Ovary (tissue), 9 donors: Measurements from ENCODE around the gene HEATR9. TPM values are rescaled to one million over a fixed set of nuclear protein-coding genes. Genes with fewer than 3 reads are reported as not detected.

Experiments used
- DNase-seq, 5 donors: peaks; one replicate each; pipeline ENCODE4 v3.0.0-alpha.2; 2019 to 2020
- H3K27ac ChIP-seq, 2 donors: fragments of 200-600 bp; one replicate each; pipeline versions ENCODE4 v1.5.1 to v1.8.0; 2019 to 2022
- H3K27me3 ChIP-seq: fragments of 200-600 bp; one replicate; pipeline ENCODE4 v1.8.0; 2022
- H3K36me3 ChIP-seq: fragments of 200-600 bp; sonication (generic); one replicate; pipeline ENCODE4 v1.5.1; 2019
- H3K4me1 ChIP-seq: one replicate; pipeline ENCODE4 v1.8.1; 2013; ENCODE audit warnings: mild to moderate bottlenecking, moderate library complexity; ENCODE audit not compliant: insufficient read depth
- H3K4me3 ChIP-seq: fragments of 200-600 bp; sonication (generic); one replicate; pipeline ENCODE4 v1.5.1; 2017
- H3K9me3 ChIP-seq, 2 donors: fragments of 200-600 bp in 1 of 2; sonication (generic) in 1 of 2; one replicate each; pipeline versions ENCODE4 v1.5.1 to v1.8.1; 2013 to 2019; ENCODE audit warnings: mild to moderate bottlenecking in 1 of 2, moderate library complexity in 1 of 2
- EP300 ChIP-seq: sonication (generic); formaldehyde crosslinking; IDR thresholded peaks from one replicate; pipeline ENCODE4 v1.6.1; 2017; ENCODE audit warnings: antibody characterized with exemption
- POLR2A ChIP-seq: fragments of 450-650 bp; IDR thresholded peaks from one replicate; pipeline ENCODE4 v1.6.1; 2017; ENCODE audit warnings: antibody characterized with exemption, mild to moderate bottlenecking, moderate library complexity
- WGBS, 3 donors: extraction: QIAGEN DNeasy Blood & Tissue Kit in 1 of 3; methylation state at CpG; one replicate each; pipeline versions ENCODE4 v1.1.5 to v1.1.7; 2013 to 2017; 5-methylcytosine and 5-hydroxymethylcytosine counted together
- intact Hi-C, 4 donors: fragments of 100-400 bp; cut with DNase I; formaldehyde crosslinking; loops; one replicate each; pipeline versions ENCODE4 v1.11.0 to v1.15.1; 2022 to 2023
- polyA plus RNA-seq, 2 donors: library from polyadenylated mRNA; stranded (reverse); fragments of 200-250 nt in 1 of 2; fragments of 350-450 nt in 1 of 2; fragmentation: Illumina TruSeq in 1 of 2; extraction: RNeasy Lipid Tissue Mini Kit (QIAGEN cat#74804) in 1 of 2; gene quantifications; one replicate each; pipeline ENCODE4 v1.2.3, GENCODE V29; 2013 to 2014
- total RNA-seq, 7 donors: library from RNA; depleted of rRNA in 2 of 7; stranded (reverse); fragments of >200 nt in 2 of 7; fragmentation: NEBNext Ultra II Directional in 3 of 7; extraction: Animal tissue kit (Norgen Biotek cat#: 25700) in 3 of 7; gene quantifications; one replicate each; pipeline versions ENCODE4 v1.1.0 to v1.2.4, GENCODE V29; 2016 to 2023
- TF ChIP-seq, protein P1 (sequence below), 3 donors: fragments of 450-650 bp in 2 of 3; fragments of 200-600 bp in 1 of 3; IDR thresholded peaks; one replicate each; pipeline versions ENCODE4 v1.5.1 to v1.8.0; 2016 to 2022; ENCODE audit warnings: antibody characterized with exemption in 3 of 3, mild to moderate bottlenecking in 1 of 3
- donor health status: DM: no; HTN: no; CAD: no; lungs with moderate emphysema.
- donor health status: DM: no; HTN: no; CAD: no.
- donor health status: Bipolar disorder and iron deficiency.
- donor health status: DM: yes; HTN: yes; CAD: no.
- donor health status: DM: no; HTN: no; CAD: no.
- donor health status: DM: yes; HTN: yes; CAD: no.

The HEATR9 gene
- total and polyA plus RNA-seq, 9 donors, result 0.18 TPM; not detected in 8

DNA sequence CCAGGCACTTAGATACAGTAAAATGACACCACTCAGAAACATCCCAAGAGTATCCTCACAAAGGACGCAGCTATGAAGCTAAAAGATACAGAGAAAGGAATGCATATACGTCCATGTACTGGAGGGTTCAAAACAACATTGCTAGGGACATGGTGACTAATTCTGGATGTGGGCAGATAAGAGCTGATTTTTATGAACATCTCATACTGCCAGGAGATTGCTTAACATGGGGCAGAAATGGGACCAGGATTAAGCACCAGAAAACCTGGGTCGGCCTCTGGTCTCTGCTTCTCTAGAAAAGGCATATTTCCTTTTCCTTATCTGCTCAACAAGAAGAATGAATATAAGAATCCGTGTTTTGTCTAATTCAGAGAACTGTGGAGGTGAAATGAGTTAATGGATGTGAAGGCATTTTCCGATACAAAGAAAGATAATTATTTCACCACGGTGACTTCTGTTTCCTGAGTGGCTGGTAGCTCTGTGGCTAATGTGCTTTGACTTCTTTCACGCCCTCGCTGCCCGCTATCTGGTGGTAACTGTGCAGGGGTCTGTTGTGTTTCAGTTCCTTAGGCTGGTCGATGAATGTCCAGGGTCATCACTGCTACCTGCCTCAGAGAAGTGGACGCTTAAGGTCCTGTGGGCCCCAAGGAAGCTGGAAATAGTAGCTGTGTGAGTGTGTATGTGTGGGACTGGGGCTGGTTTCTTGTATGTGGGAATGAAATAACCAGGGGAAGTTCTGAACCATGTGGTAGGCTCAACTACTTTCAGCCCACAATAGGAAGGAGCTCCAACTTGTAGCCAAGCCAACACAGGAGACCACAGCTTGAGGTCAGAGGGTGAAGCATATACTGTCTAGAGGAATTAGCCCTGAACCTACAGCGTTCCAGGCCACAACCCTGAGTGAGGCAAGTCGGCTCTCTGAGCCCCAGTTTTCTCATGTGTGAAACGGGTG is 27.2 kb upstream of the HEATR9 start:
- intact Hi-C loops, result no loop called here
- Histone ChIP-seq H3K9me3 (no peaks in the 10 kb centered on the region), H3K27me3 (no peaks in the 10 kb centered on the region), H3K27ac (no peak overlapping the region), H3K4me3 (no peak overlapping the region), H3K36me3 (no peaks in the 10 kb centered on the region), H3K4me1 (peaks cover 2% of the 10 kb centered on the region)
- DNase-seq, result no peak
- TF ChIP-seq POLR2A (no peak), EP300 (no peak)
- TF ChIP-seq, protein P1, sequence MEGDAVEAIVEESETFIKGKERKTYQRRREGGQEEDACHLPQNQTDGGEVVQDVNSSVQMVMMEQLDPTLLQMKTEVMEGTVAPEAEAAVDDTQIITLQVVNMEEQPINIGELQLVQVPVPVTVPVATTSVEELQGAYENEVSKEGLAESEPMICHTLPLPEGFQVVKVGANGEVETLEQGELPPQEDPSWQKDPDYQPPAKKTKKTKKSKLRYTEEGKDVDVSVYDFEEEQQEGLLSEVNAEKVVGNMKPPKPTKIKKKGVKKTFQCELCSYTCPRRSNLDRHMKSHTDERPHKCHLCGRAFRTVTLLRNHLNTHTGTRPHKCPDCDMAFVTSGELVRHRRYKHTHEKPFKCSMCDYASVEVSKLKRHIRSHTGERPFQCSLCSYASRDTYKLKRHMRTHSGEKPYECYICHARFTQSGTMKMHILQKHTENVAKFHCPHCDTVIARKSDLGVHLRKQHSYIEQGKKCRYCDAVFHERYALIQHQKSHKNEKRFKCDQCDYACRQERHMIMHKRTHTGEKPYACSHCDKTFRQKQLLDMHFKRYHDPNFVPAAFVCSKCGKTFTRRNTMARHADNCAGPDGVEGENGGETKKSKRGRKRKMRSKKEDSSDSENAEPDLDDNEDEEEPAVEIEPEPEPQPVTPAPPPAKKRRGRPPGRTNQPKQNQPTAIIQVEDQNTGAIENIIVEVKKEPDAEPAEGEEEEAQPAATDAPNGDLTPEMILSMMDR (IDR thresholded peaks at IDR 0.05), result no peak
- WGBS, 3 donors, result 76 to 83% (median 81%) methylated on average over 14 of the region's 14 CpGs

DNA sequence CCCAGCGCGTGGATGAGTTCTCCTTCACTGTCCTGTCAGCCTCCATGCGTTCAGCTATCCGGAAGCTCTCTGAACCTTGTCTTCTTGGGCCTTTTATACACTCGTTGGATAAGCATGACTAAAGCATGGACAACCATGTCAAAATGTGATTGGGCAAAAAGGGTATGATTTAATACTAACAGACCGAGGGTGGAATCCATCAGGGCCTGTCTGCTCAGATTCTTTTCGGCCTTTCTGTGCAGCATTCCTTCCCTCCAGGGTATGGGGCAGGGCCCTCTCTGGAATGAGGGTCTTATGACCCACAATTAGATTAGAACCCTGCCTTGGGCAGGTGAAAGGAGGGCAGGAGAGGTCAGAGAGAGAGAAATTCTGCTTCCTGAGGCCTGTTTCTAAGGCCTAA is 25.5 kb upstream of the HEATR9 start:
- H3K27me3 ChIP-seq, result no peaks in the 10 kb centered on the region
- no peaks in the 10 kb centered on the region for H3K9me3 ChIP-seq
- H3K4me3 ChIP-seq, result no peak overlapping the region
- DNase-seq, result no peak
- H3K4me1 ChIP-seq, result no peaks in the 10 kb centered on the region
- TF ChIP-seq, protein P1 (IDR thresholded peaks at IDR 0.05), result no peak
- no peak for TF ChIP-seq EP300
- no peak for TF ChIP-seq POLR2A
- no peak overlapping the region for H3K27ac ChIP-seq
- no peaks in the 10 kb centered on the region for H3K36me3 ChIP-seq
- intact Hi-C loops, result no loop called here
- whole genome bisulfite sequencing, 3 donors, result 87 to 89% (median 89%) methylated on average over 7 of the region's 7 CpGs

DNA sequence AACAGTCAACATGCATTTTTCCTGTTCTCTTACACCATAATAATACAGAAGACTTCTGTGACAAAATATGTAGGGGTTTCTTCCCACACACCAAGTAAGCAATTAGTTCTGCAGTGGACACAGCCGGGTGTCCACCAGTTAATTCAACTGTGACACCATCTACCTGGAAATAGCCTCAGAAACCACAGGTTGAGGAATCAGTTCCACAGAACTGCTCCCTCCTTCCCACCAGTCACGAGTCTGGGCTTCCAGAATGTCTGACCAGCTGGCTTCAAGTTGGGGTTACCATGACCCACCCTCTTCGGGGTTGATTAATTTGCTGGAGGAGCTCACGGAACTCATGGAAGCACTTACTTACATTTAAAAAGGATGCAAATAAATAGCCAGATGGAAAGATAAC is 25.1 kb upstream of the HEATR9 start:
- intact Hi-C loops, result no loop called here

DNA sequence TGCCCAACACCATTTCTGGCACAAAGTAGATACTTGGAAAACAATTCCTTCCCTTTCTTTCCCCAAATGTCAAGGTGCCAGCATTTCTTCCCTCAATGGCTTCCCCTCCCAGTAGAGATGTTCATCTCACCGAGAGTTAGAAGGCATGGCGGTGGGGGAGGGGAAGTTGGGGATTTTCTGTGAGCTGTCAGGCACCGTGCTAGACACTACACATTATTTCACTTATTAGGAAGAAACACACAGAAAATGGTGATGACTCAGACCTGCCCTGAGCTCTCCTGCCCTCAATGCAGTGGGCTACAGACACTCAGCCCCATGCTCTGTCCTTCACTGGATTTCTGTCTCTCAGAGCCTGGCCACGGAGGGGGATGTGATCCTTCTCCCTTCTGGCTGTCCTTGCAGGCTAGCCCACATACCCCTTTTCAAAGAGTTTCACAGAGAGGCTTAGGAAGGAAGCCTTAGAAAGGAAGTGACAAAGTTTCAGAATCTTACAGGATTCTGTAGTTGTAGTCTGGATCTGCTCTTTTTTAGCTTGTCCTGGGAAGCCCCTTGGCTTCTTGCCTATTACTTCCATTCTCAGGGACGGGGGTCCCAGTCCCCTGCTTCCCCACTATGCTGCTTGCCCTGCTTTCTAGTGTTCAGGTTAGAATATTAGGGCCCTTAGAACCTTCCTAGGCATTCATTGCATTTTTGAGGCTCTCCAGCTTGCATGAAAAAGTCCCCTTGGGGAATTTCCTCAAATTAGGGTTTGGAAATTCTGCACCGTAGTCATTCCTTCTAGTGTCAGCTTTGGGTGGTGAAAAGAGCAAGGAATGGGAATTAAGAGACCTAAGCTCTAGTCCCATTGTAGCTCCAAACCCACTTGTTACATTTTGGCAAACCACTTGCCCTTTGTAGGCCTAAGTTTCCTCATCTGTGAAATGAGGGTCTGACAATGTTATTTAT is 23.7 kb upstream of the HEATR9 start:
- TF ChIP-seq, protein P1 (IDR thresholded peaks at IDR 0.05), result no peak
- TF ChIP-seq EP300 (no peak), POLR2A (no peak)
- H3K27me3 ChIP-seq, result no peaks in the 10 kb centered on the region
- H3K27ac ChIP-seq, result no peak overlapping the region
- H3K4me1 ChIP-seq, result no peaks in the 10 kb centered on the region
- intact Hi-C loops, result no loop called here
- no peak overlapping the region for H3K4me3 ChIP-seq
- no peak for DNase-seq
- WGBS, 3 donors, result 54 to 59% (median 57%) methylated on average over 6 of the region's 6 CpGs
- H3K9me3 ChIP-seq, result no peaks in the 10 kb centered on the region
- no peaks in the 10 kb centered on the region for H3K36me3 ChIP-seq

More for the DNA sequence above, 25.1 kb upstream of the HEATR9 start:
- H3K4me3 ChIP-seq, result no peak overlapping the region
- WGBS, 3 donors, result 79 to 90% (median 84%) methylated on average over 4 of the region's 4 CpGs
- no peaks in the 10 kb centered on the region for H3K9me3 ChIP-seq
- H3K4me1 ChIP-seq, result no peaks in the 10 kb centered on the region
- TF ChIP-seq, protein P1 (IDR thresholded peaks at IDR 0.05), result no peak
- no peak for TF ChIP-seq POLR2A
- TF ChIP-seq EP300, result no peak
- no peaks in the 10 kb centered on the region for H3K27me3 ChIP-seq
- no peak overlapping the region for H3K27ac ChIP-seq
- H3K36me3 ChIP-seq, result no peaks in the 10 kb centered on the region
- no peak for DNase-seq
